A549 (cell line): ENCODE measurements around the gene CFAP77. TPM values are rescaled to one million over a fixed set of nuclear protein-coding genes. Genes with fewer than 3 reads are reported as not detected.

Source experiments
- ATAC-seq, 2 experiments: fragments of 200-7000 bp in 1 of 2; fragments of >200 bp in 1 of 2; cut with Nextera tagmentation in 1 of 2; cut with Tn5 transposase in 1 of 2; 3 replicates each; pipeline versions ENCODE4 v1.8.0 to v1.9.1; 2018 to 2020; ENCODE audit warnings: mild to moderate bottlenecking in 1 of 2, moderate library complexity in 1 of 2
- CTCF ChIA-PET: fragments of 300-600 bp; sonication (Branson Sonifier 250); formaldehyde crosslinking; extraction: SDS; loops from one replicate; lab custom pipeline; 2021; ENCODE audit warnings: antibody characterized with exemption, inconsistent platforms; lab: Yijun Ruan, JAX
- POLR2A ChIA-PET: fragments of 350-600 bp; formaldehyde crosslinking; extraction: SDS; loops from one replicate; lab custom pipeline; 2021; ENCODE audit warnings: antibody characterized with exemption, inconsistent platforms; lab: Yijun Ruan, JAX
- DNase-seq, 2 experiments: peaks; one replicate each; pipeline versions ENCODE4 v3.0.0 to v3.0.0-alpha.2; 2011 to 2016; ENCODE audit warnings: low read depth in 1 of 2, low spot score in 1 of 2
- FAIRE-seq: peaks from 2 replicates; lab custom pipeline; 2011; peaks lifted over from hg19 to GRCh38; lab: Jason Lieb, UNC
- H3K27ac ChIP-seq, 2 experiments: fragments of >200 bp; sonication (Bioruptor Twin); formaldehyde crosslinking; 3 replicates each; pipeline ENCODE4 v1.5.1; 2016 to 2017
- H3K4me1 ChIP-seq: fragments of >200 bp; sonication (Bioruptor Twin); formaldehyde crosslinking; 3 replicates; pipeline ENCODE4 v1.6.1; 2016
- H3K4me2 ChIP-seq: fragments of >200 bp; sonication (Bioruptor Twin); formaldehyde crosslinking; 3 replicates; pipeline ENCODE4 v1.6.1; 2016
- H3K4me3 ChIP-seq: fragments of >200 bp; sonication (Bioruptor Twin); formaldehyde crosslinking; 3 replicates; pipeline ENCODE4 v1.5.1; 2016
- H3K9me3 ChIP-seq: fragments of >200 bp; sonication (Bioruptor Twin); formaldehyde crosslinking; 3 replicates; pipeline ENCODE4 v1.6.1; 2016
- CHD4 ChIP-seq: fragments of 200-600 bp; sonication (generic); IDR thresholded peaks from 2 replicates; pipeline ENCODE4 v1.6.1; 2016; ENCODE audit warnings: antibody characterized with exemption, mild to moderate bottlenecking, borderline replicate concordance
- EHF ChIP-seq: fragments of 250-450 bp; sonication (Bioruptor Pico); IDR thresholded peaks from 2 replicates; pipeline ENCODE4 v1.5.0; 2020; ENCODE audit warnings: mild to moderate bottlenecking
- EHMT2 ChIP-seq: fragments of 200-600 bp; sonication (generic); IDR thresholded peaks from 2 replicates; pipeline ENCODE4 v1.6.1; 2016; ENCODE audit warnings: antibody characterized with exemption, low read depth, mild to moderate bottlenecking, moderate library complexity
- HEYL ChIP-seq: fragments of 250-450 bp; sonication (Bioruptor Pico); IDR thresholded peaks from 2 replicates; pipeline ENCODE4 v1.8.0; 2021; ENCODE audit warnings: mild to moderate bottlenecking, moderate library complexity
- JUNB ChIP-seq: fragments of >200 bp; sonication (Bioruptor Twin); formaldehyde crosslinking; IDR thresholded peaks from 2 replicates; pipeline ENCODE4 v1.6.1; 2016
- MAZ ChIP-seq: fragments of 150-350 bp; IDR thresholded peaks from 2 replicates; pipeline ENCODE4 v1.6.1; 2014; ENCODE audit warnings: antibody characterized with exemption, low read depth, low read length, borderline replicate concordance
- MYC ChIP-seq: IDR thresholded peaks from 2 replicates; pipeline ENCODE4 v1.6.1; 2012; ENCODE audit warnings: mild to moderate bottlenecking, inconsistent platforms, low read length, improper control_type of control experiment, borderline replicate concordance
- NPAS2 ChIP-seq: fragments of 250-450 bp; sonication (Bioruptor Pico); IDR thresholded peaks from 2 replicates; pipeline ENCODE4 v1.8.0; 2022; ENCODE audit warnings: mild to moderate bottlenecking, moderate library complexity, borderline replicate concordance
- POLR2A ChIP-seq: IDR thresholded peaks from 2 replicates; pipeline ENCODE4 v1.6.1; 2012; ENCODE audit warnings: mild to moderate bottlenecking, low read length
- RAD21 ChIP-seq, 2 experiments: fragments of >200 bp in 1 of 2; sonication (Bioruptor Twin) in 1 of 2; formaldehyde crosslinking in 1 of 2; IDR thresholded peaks in 1 of 2; conservative IDR thresholded peaks in 1 of 2; 2 replicates in 1 of 2; 3 replicates in 1 of 2; pipeline ENCODE4 v1.6.1; 2012 to 2018; ENCODE audit warnings: inconsistent platforms in 1 of 2
- RFX5 ChIP-seq: fragments of 450-650 bp; IDR thresholded peaks from 2 replicates; pipeline ENCODE4 v1.7.1; 2014; ENCODE audit warnings: antibody characterized with exemption, mild to moderate bottlenecking, moderate library complexity
- WGBS: methylation state at CpG from one replicate; pipeline ENCODE4 v1.1.6; 2017; ENCODE audit errors: missing lambda C conversion rate; 5-methylcytosine and 5-hydroxymethylcytosine counted together
- polyA plus RNA-seq, 4 experiments: library from polyadenylated mRNA; depleted of rRNA in 3 of 4; stranded (reverse); fragments of >200 nt; fragmentation: RNase III in 1 of 4; extraction: RNeasy Plus Mini Kit Qiagen cat#74134 plus additional on column Dnase treatment in 1 of 4; gene quantifications; 2 replicates in 3 of 4; 3 replicates in 1 of 4; pipeline ENCODE4 v1.2.3, GENCODE V29; 2011 to 2017
- TF ChIP-seq, protein P1 (sequence below): fragments of 200-600 bp; sonication (generic); IDR thresholded peaks from 2 replicates; pipeline ENCODE4 v1.6.1; 2016; ENCODE audit warnings: antibody characterized with exemption, mild to moderate bottlenecking, moderate library complexity
- TF ChIP-seq, protein P2 (sequence below): fragments of 150-350 bp; IDR thresholded peaks from 2 replicates; pipeline ENCODE4 v1.6.1; 2014; ENCODE audit warnings: low read depth, mild to moderate bottlenecking, low read length
- TF ChIP-seq, protein P3 (sequence below): IDR thresholded peaks from 2 replicates; pipeline ENCODE4 v1.6.1; 2012; ENCODE audit warnings: low read depth, borderline replicate concordance
- TF ChIP-seq, protein P4 (sequence below): fragments of >200 bp; sonication (Bioruptor Twin); formaldehyde crosslinking; IDR thresholded peaks from 3 replicates; pipeline ENCODE4 v1.6.1; 2016
- TF ChIP-seq, protein P5 (sequence below): fragments of 250-450 bp; sonication (Bioruptor Pico); IDR thresholded peaks from 2 replicates; pipeline ENCODE4 v1.5.0; 2020; ENCODE audit warnings: low read depth, mild to moderate bottlenecking, moderate library complexity
- TF ChIP-seq, protein P6 (sequence below): fragments of 250-450 bp; sonication (Bioruptor Pico); IDR thresholded peaks from 2 replicates; pipeline ENCODE4 v1.5.0; 2021; ENCODE audit warnings: mild to moderate bottlenecking, moderate library complexity, borderline replicate concordance
- TF ChIP-seq, protein P7 (sequence below): fragments of >200 bp; sonication (Bioruptor Twin); formaldehyde crosslinking; IDR thresholded peaks from 2 replicates; pipeline ENCODE4 v1.6.1; 2016

CFAP77 gene
- polyA plus RNA-seq, 2 of the 4 experiments (the other 2 are of a cell fraction) = 0.05 TPM; not detected in 1

DNA sequence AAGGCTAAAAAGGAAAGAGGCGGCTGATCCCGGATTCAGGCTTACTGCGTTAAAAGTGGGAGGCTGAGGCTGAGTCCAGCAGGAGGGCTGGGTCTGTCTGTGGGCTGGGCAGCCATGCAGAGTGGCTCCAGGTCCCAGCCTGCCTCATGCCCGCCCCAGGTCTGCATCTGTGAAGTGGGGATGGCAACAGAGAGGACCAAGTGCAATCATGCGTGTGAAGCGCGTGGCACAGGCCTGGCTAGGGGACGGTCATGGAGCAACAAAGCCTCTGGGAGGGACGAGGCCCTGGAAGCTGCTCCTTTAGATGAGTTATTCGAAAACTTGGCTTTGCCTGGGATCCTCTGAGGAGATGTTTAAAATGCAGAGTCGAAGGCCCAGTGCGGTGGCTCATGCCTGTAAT is 142.0 kb downstream of the CFAP77 start:
- TF ChIP-seq MAZ (no peak), NPAS2 (CRISPR knock-in tag) (no peak), RAD21 (conservative IDR thresholded peaks at IDR 0.05 in 1 of 2, IDR thresholded peaks at IDR 0.05 in 1 of 2) (no peak), CHD4 (no peak), JUNB (no peak), HEYL (CRISPR knock-in tag) (no peak), RFX5 (no peak)
- TF ChIP-seq, protein P1, sequence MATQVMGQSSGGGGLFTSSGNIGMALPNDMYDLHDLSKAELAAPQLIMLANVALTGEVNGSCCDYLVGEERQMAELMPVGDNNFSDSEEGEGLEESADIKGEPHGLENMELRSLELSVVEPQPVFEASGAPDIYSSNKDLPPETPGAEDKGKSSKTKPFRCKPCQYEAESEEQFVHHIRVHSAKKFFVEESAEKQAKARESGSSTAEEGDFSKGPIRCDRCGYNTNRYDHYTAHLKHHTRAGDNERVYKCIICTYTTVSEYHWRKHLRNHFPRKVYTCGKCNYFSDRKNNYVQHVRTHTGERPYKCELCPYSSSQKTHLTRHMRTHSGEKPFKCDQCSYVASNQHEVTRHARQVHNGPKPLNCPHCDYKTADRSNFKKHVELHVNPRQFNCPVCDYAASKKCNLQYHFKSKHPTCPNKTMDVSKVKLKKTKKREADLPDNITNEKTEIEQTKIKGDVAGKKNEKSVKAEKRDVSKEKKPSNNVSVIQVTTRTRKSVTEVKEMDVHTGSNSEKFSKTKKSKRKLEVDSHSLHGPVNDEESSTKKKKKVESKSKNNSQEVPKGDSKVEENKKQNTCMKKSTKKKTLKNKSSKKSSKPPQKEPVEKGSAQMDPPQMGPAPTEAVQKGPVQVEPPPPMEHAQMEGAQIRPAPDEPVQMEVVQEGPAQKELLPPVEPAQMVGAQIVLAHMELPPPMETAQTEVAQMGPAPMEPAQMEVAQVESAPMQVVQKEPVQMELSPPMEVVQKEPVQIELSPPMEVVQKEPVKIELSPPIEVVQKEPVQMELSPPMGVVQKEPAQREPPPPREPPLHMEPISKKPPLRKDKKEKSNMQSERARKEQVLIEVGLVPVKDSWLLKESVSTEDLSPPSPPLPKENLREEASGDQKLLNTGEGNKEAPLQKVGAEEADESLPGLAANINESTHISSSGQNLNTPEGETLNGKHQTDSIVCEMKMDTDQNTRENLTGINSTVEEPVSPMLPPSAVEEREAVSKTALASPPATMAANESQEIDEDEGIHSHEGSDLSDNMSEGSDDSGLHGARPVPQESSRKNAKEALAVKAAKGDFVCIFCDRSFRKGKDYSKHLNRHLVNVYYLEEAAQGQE = no peak
- TF ChIP-seq, protein P2, sequence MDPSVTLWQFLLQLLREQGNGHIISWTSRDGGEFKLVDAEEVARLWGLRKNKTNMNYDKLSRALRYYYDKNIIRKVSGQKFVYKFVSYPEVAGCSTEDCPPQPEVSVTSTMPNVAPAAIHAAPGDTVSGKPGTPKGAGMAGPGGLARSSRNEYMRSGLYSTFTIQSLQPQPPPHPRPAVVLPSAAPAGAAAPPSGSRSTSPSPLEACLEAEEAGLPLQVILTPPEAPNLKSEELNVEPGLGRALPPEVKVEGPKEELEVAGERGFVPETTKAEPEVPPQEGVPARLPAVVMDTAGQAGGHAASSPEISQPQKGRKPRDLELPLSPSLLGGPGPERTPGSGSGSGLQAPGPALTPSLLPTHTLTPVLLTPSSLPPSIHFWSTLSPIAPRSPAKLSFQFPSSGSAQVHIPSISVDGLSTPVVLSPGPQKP = no peak
- TF ChIP-seq, all 56 proteins: peak for 0
- Histone ChIP-seq H3K4me3 (no peak overlapping the region), H3K4me1 (no peaks in the 10 kb centered on the region), H3K27ac (no peak overlapping the region), H3K4me2 (no peak overlapping the region), H3K9me3 (no peaks in the 10 kb centered on the region)
- ChIA-PET POLR2A (no interaction called here), CTCF (interaction anchor here (0.6 kb wide), 1 partner anchor 761 kb away, joined by 3 read pairs; no protein-coding TSS in a partner anchor)
- ATAC-seq (no peak), FAIRE-seq (no peak), DNase-seq (no peak)
- WGBS = 75% methylated on average over 12 of the region's 12 CpGs

DNA sequence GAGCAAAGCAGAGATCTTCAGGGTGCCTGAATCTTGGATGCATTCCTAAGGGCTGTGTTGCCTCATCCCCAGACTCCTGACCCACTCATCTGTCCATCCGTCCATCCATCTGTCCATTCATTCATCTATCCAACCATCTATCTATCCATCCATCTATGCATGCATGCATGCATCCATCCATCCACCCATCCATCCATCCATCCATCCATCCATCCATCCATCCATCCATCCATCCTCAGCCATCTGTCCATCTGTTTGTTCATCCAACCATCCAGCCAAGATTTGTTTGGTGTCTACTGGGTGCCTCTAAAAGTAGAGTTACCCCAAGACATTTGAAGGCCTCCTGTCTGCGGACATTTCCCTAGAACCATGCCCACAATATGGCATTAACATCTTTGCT is 144.7 kb downstream of the CFAP77 start:
- ATAC-seq (no peak), DNase-seq (no peak), FAIRE-seq (no peak)
- 51% methylated on average over 2 of the region's 2 CpGs for WGBS
- ChIA-PET CTCF (interaction anchor here (0.6 kb wide), 1 partner anchor 53 kb away, joined by 3 read pairs; no protein-coding TSS in a partner anchor), POLR2A (no interaction called here)
- Histone ChIP-seq H3K9me3 (no peaks in the 10 kb centered on the region), H3K4me1 (no peaks in the 10 kb centered on the region), H3K4me2 (no peak overlapping the region), H3K27ac (no peak overlapping the region), H3K4me3 (no peak overlapping the region)
- TF ChIP-seq, protein P3, sequence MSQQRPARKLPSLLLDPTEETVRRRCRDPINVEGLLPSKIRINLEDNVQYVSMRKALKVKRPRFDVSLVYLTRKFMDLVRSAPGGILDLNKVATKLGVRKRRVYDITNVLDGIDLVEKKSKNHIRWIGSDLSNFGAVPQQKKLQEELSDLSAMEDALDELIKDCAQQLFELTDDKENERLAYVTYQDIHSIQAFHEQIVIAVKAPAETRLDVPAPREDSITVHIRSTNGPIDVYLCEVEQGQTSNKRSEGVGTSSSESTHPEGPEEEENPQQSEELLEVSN = no peak
- TF ChIP-seq EHF (CRISPR knock-in tag) (no peak), MAZ (no peak), MYC (no peak), EHMT2 (no peak), POLR2A (no peak)
- TF ChIP-seq, protein P4, sequence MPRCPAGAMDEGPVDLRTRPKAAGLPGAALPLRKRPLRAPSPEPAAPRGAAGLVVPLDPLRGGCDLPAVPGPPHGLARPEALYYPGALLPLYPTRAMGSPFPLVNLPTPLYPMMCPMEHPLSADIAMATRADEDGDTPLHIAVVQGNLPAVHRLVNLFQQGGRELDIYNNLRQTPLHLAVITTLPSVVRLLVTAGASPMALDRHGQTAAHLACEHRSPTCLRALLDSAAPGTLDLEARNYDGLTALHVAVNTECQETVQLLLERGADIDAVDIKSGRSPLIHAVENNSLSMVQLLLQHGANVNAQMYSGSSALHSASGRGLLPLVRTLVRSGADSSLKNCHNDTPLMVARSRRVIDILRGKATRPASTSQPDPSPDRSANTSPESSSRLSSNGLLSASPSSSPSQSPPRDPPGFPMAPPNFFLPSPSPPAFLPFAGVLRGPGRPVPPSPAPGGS = no peak
- TF ChIP-seq, protein P5, sequence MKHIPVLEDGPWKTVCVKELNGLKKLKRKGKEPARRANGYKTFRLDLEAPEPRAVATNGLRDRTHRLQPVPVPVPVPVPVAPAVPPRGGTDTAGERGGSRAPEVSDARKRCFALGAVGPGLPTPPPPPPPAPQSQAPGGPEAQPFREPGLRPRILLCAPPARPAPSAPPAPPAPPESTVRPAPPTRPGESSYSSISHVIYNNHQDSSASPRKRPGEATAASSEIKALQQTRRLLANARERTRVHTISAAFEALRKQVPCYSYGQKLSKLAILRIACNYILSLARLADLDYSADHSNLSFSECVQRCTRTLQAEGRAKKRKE (CRISPR knock-in tag) = no peak
- TF ChIP-seq, protein P6, sequence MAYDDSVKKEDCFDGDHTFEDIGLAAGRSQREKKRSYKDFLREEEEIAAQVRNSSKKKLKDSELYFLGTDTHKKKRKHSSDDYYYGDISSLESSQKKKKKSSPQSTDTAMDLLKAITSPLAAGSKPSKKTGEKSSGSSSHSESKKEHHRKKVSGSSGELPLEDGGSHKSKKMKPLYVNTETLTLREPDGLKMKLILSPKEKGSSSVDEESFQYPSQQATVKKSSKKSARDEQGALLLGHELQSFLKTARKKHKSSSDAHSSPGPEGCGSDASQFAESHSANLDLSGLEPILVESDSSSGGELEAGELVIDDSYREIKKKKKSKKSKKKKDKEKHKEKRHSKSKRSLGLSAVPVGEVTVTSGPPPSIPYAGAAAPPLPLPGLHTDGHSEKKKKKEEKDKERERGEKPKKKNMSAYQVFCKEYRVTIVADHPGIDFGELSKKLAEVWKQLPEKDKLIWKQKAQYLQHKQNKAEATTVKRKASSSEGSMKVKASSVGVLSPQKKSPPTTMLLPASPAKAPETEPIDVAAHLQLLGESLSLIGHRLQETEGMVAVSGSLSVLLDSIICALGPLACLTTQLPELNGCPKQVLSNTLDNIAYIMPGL (CRISPR knock-in tag) = no peak
- TF ChIP-seq, protein P7, sequence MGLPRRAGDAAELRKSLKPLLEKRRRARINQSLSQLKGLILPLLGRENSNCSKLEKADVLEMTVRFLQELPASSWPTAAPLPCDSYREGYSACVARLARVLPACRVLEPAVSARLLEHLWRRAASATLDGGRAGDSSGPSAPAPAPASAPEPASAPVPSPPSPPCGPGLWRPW = no peak
- TF ChIP-seq, all 56 proteins: peak for 0
